Neutrophil (primary cell): Measurements from ENCODE around the gene TPST2.

Experiments used
- H3K27ac ChIP-seq: fragments of 200-600 bp; sonication (generic); 2 replicates; pipeline ENCODE4 v1.5.1; 2016; ENCODE audit warnings: mild to moderate bottlenecking, moderate library complexity
- H3K27me3 ChIP-seq: fragments of 200-600 bp; sonication (generic); 2 replicates; pipeline ENCODE4 v1.6.0; 2016; ENCODE audit warnings: mild to moderate bottlenecking
- H3K36me3 ChIP-seq: fragments of 200-600 bp; sonication (generic); 2 replicates; pipeline ENCODE4 v1.5.1; 2017
- H3K4me1 ChIP-seq, 2 experiments: fragments of 200-600 bp in 1 of 2; sonication (generic) in 1 of 2; 1 replicate in 1 of 2; 2 replicates in 1 of 2; pipeline versions ENCODE4 v1.5.1 to v1.6.1; 2013 to 2016; ENCODE audit warnings: low read depth in 1 of 2, low read length in 1 of 2, mild to moderate bottlenecking in 1 of 2, moderate library complexity in 1 of 2; ENCODE audit not compliant: control insufficient read depth in 1 of 2, insufficient read depth in 1 of 2
- H3K4me3 ChIP-seq, 2 experiments: fragments of 200-600 bp in 1 of 2; sonication (generic) in 1 of 2; 1 replicate in 1 of 2; 2 replicates in 1 of 2; pipeline ENCODE4 v1.5.1; 2013 to 2016; ENCODE audit warnings: low read depth in 1 of 2, low read length in 1 of 2, mild to moderate bottlenecking in 1 of 2, moderate library complexity in 1 of 2
- H3K9me3 ChIP-seq: fragments of 200-600 bp; sonication (generic); 2 replicates; pipeline ENCODE4 v1.5.1; 2016
- CTCF ChIP-seq: fragments of 200-600 bp; sonication (generic); IDR thresholded peaks from 2 replicates; pipeline ENCODE4 v1.5.1; 2016; ENCODE audit warnings: antibody characterized with exemption

Gene TPST2

GRCh38 chr22:26561756-26562417 lies 28.0 kb downstream of the TPST2 start:
- Histone ChIP-seq H3K4me3 (no peak overlapping the region), H3K4me1 (peaks cover 7 to 26% of the 10 kb centered on the region in 2 experiments), H3K36me3 (peaks cover 38% of the 10 kb centered on the region), H3K9me3 (no peaks in the 10 kb centered on the region), H3K27me3 (no peaks in the 10 kb centered on the region), H3K27ac (no peak overlapping the region)
- no peak for TF ChIP-seq CTCF

- no peak for TF ChIP-seq CTCF
- Histone ChIP-seq H3K4me3 (no peak overlapping the region), H3K4me1 (peaks cover 7 to 26% of the 10 kb centered on the region in 2 experiments), H3K36me3 (peaks cover 34% of the 10 kb centered on the region), H3K27me3 (no peaks in the 10 kb centered on the region), H3K9me3 (no peaks in the 10 kb centered on the region), H3K27ac (peak overlapping the region; percentile 73)
Observed at GRCh38 chr22:26559961-26560575, 29.9 kb downstream of the TPST2 start.

DNA sequence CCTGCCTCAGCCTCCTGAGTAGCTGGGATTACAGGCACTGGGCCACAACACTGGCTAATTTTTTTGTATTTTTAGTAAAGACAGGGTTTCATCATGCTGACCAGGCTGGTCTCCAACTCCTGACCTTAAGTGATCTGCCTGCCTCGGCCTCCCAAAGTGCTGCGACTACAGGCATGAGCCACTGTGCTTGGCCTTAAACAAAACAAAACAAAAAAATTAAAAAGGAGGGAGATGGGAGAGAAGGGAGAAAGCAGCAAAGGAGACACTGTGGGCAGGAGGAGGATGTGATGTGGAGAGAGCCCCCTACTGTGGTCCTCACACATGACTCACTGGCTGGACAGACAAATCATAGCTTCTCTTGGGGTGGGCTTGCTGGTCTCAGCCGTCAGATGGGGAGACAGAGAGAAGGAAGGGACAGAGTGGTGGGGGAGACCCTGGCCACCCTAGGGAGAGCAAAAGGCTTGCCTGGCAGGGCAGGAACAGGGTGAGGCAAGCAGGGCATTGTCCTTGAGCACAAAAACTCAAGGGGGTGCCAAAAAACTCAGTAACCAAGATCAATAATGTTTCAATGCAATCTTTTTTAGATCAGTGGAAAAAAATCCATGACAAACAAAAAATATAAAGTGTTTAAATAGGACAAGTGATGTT lies 31.6 kb downstream of the TPST2 start:
- Histone ChIP-seq H3K27me3 (no peaks in the 10 kb centered on the region), H3K9me3 (no peaks in the 10 kb centered on the region), H3K4me3 (no peak overlapping the region), H3K27ac (no peak overlapping the region), H3K4me1 (peaks cover 7 to 26% of the 10 kb centered on the region in 2 experiments), H3K36me3 (peaks cover 25% of the 10 kb centered on the region)
- TF ChIP-seq CTCF, result no peak

DNA sequence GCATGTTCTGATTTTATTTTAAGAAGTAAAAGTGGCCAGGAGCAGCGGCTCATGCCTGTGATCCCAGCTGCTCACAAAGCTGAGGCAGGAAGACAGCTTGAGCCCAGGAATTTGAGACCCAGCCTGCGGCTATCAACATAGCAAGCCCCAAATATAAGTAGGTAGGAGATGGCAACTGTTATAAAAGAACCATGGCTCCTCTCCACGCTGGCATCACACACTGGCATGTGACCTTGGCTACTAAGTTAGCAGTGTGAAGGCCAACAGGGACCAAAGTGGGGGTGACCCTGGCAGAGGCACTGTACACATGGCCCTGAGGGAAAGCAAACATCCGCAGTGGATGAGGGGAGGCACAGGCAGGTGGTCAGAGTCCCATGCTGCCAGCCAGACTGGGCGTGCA lies 33.0 kb downstream of the TPST2 start:
- H3K4me1 ChIP-seq, result peaks cover 7 to 22% of the 10 kb centered on the region in 2 experiments
- H3K27ac ChIP-seq, result no peak overlapping the region
- TF ChIP-seq CTCF, result no peak
- no peaks in the 10 kb centered on the region for H3K27me3 ChIP-seq
- H3K9me3 ChIP-seq, result no peaks in the 10 kb centered on the region
- H3K36me3 ChIP-seq, result peaks cover 25% of the 10 kb centered on the region
- no peak overlapping the region for H3K4me3 ChIP-seq

GRCh38 chr22:26555478-26555877 lies 34.5 kb downstream of the TPST2 start:
- Histone ChIP-seq H3K36me3 (peaks cover 31% of the 10 kb centered on the region), H3K4me3 (no peak overlapping the region), H3K27ac (no peak overlapping the region), H3K27me3 (no peaks in the 10 kb centered on the region), H3K9me3 (no peaks in the 10 kb centered on the region), H3K4me1 (peaks cover 7 to 11% of the 10 kb centered on the region in 2 experiments)
- no peak for TF ChIP-seq CTCF
